M059J (cell line): ENCODE data around the gene TUBA4A. TPM values are rescaled to one million over a fixed set of nuclear protein-coding genes. Genes with fewer than 3 reads are reported as not detected.

Experiments used
- DNase-seq: peaks from one replicate; pipeline ENCODE4 v3.0.0-alpha.2; 2012; ENCODE audit warnings: low read depth
- total RNA-seq: library from RNA; depleted of rRNA; stranded (reverse); fragments of >200 nt; shearing (Covaris generic); gene quantifications from 2 replicates; pipeline ENCODE4 v1.2.3, GENCODE V29; 2014

TUBA4A gene
- total RNA-seq, 1 experiment from 2014 or later, result 105 TPM

- DNase-seq, result no peak
Measured at GRCh38 chr2:219234331-219234730, 19.4 kb downstream of the TUBA4A start.

- DNase-seq, result peak; percentile 81
Measured at GRCh38 chr2:219230059-219230540, 23.6 kb downstream of the TUBA4A start.

GRCh38 chr2:219229305-219230058, 24.2 kb downstream of the TUBA4A start, which contains the start of the genes ANKZF1 and ATG9A:
Gene ANKZF1, plus strand, starts transcription at chr2:219229806. Its CDS starts 452 bp downstream, at chr2:219230258.
Gene ATG9A, minus strand, starts transcription at chr2:219229636. Its CDS starts 1,612 bp downstream, at chr2:219228024.
- DNase-seq, result peak; percentile 99

GRCh38 chr2:219228911-219229304, 24.8 kb downstream of the TUBA4A start:
- DNase-seq, result no peak

- no peak for DNase-seq
Measured at GRCh38 chr2:219228041-219228910, 25.4 kb downstream of the TUBA4A start.

GRCh38 chr2:219225350-219225749, 28.4 kb downstream of the TUBA4A start:
- no peak for DNase-seq

GRCh38 chr2:219223831-219224610, 29.7 kb downstream of the TUBA4A start:
- no peak for DNase-seq

GRCh38 chr2:219221957-219222518, 31.7 kb downstream of the TUBA4A start:
- DNase-seq, result no peak

- DNase-seq, result no peak
Measured at GRCh38 chr2:219220652-219221402, 32.9 kb downstream of the TUBA4A start.

GRCh38 chr2:219219784-219220532, 33.8 kb downstream of the TUBA4A start:
- no peak for DNase-seq

- peak; percentile 91 for DNase-seq
Measured at GRCh38 chr2:219218732-219219701, 34.7 kb downstream of the TUBA4A start, which contains the start of gene ABCB6. Gene ABCB6, minus strand, starts transcription at chr2:219218958. Its CDS starts 285 bp downstream, at chr2:219218673.

GRCh38 chr2:219218217-219218731, 35.4 kb downstream of the TUBA4A start:
- peak; percentile 82 for DNase-seq

GRCh38 chr2:219216535-219216915, 37.2 kb downstream of the TUBA4A start:
- no peak for DNase-seq

- no peak for DNase-seq
Measured at GRCh38 chr2:219215871-219216534, 37.7 kb downstream of the TUBA4A start.

GRCh38 chr2:219214786-219215185, 38.9 kb downstream of the TUBA4A start:
- DNase-seq, result no peak

GRCh38 chr2:219214141-219214540, 39.6 kb downstream of the TUBA4A start:
- DNase-seq, result no peak

- no peak for DNase-seq
Measured at GRCh38 chr2:219213486-219214071, 40.1 kb downstream of the TUBA4A start.
